ENCODE data around the gene ZIC4.

GRCh38 chr3:147411815-147412241, 5.5 kb upstream of the ZIC4 start:
- no peak for TF ChIP-seq CTCF (IDR thresholded peaks at IDR 0.05)
- TF ChIP-seq POLR2A (IDR thresholded peaks at IDR 0.05): no peak
- TF ChIP-seq EP300 (IDR thresholded peaks at IDR 0.05): no peak

All from tibial nerve (tissue), 4 donors.